ENCODE measurements around the gene C16orf90.
A peak's percentile ranks its signal among the peaks of the same experiment; 100 is the strongest.
"Not testable (repeated sequence)": the region's sequence is repeated elsewhere in the genome, so short reads cannot be mapped to it uniquely, and the experiment has no call there.

The C16orf90 gene

DNA sequence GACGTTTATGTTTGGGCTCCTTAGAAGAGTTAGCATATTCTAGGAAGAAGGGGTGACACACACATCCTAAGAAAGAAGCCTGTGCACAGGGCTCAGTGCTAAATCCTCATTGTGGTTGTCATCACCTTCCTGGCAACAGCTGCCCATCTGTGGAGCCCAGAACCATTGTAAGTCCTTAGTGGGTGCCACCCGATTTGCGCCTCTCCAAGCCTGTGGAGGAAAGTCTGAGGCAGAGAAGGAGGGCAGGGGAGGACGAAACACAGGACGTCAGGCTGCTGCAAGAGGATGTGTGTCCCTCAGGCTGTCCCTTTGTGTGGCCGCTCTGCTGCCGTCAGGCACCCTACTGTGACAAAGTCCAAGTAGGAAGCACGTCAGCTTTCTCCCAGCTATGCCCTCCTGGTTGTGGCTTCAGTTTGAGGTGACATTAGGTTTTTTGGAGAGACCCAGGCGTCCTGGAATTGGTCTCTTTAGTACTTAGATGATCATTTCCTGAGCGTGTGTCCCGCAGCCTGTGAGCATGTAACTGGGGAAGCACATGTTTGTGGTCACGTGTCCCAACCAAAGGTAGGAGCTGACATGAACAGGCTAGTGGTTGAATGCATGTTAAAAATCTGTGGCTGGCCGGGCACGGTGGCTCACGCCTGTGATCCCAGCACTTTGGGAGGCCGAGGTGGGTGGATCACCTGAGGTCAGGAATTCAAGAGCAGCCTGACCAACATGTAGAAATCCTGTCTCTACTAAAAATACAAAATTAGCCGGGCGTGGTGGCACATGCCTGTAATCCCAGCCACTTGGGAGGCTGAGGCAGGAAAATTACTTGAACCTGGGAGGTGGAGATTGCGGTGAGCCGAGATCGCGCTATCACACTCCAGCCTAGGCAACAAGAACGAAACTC lies 16.2 kb upstream of the C16orf90 start:
- no peak for DNase-seq

DNA sequence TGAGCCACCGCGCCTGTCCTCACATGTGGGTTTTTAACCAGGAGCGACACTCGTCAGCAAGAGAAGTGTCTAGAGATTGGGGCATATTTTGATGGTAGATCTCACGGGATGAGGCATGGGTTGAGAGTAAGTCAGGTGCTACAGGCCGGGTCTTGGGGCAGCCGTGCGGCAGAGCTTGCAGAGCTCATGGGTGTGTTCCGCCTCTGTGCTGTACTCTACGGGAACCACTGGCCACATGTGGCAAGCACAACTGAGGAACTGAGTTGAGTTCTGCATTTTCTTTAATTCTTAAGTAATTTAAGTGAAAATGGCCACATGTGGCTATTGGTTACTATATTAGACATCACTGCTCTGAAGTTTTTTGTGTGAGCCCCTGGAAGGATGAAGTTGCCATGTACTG lies 15.1 kb upstream of the C16orf90 start:
- DNase-seq = no peak

- DNase-seq = no peak
Observed at GRCh38 chr16:3509470-3509928, 14.2 kb upstream of the C16orf90 start.

GRCh38 chr16:3508736-3509135 lies 13.4 kb upstream of the C16orf90 start:
- no peak for DNase-seq

DNA sequence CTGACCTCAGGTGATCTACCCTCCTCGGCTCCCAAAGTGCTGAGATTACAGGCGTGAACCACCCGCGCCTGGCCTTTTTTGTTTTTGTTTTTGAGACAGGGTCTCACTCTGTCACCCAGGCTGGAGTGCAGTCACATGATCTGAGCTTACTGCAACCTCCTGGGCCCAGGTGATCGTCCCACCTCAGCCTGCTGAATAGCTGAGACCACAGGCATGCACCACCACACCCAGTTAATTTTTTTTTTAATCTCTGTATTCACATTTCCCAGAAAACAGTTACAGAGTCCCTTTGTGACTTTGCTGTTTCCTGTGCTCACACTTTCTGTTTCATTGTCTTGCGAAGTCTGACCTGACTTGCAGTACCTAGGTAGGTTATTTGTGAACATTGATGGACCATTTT lies 8.2 kb upstream of the C16orf90 start:
- DNase-seq = no peak

- DNase-seq = no peak
Observed at GRCh38 chr16:3501783-3502400, 6.6 kb upstream of the C16orf90 start.

DNA sequence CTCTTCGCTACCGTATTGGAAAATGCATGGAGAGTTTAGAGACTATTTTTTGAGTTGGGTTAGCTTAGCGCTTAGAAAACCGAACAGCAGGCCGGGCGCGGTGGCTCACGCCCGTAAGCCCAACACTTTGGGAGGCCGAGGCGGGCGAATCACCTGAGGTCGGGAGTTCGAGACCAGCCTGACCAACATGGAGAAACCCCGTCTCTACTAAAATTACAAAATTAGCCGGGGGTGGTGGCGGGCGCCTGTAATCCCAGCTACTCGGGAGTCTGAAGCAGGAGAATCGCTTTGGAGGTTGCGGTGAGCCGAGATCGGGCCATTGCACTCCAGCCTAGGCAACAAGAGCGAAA lies 6.1 kb upstream of the C16orf90 start:
- not testable (repeated sequence) for DNase-seq

GRCh38 chr16:3498988-3499387 lies 3.7 kb upstream of the C16orf90 start:
- no peak for DNase-seq

DNA sequence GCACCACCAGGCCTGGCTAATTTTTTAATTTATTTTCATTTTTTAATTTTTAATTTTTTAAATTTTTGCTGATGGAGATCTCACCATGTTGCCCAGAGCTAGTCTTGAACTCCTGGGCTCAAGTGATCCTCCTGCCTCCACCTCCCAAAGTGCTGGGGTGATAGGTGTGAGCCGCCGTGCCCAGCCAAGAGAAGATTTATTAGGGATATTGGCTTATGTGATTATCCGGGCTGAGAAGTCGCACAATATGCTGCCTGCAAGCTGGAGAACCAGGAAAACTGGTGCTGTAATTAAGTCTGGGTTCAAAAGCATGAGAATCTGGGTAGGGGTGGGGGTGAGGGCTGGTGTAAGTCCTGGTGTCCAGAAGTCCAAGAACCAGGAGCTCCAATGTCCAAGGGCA lies 2.5 kb upstream of the C16orf90 start:
- DNase-seq = no peak

GRCh38 chr16:3496386-3496785 lies 1.1 kb upstream of the C16orf90 start:
- DNase-seq = no peak

DNA sequence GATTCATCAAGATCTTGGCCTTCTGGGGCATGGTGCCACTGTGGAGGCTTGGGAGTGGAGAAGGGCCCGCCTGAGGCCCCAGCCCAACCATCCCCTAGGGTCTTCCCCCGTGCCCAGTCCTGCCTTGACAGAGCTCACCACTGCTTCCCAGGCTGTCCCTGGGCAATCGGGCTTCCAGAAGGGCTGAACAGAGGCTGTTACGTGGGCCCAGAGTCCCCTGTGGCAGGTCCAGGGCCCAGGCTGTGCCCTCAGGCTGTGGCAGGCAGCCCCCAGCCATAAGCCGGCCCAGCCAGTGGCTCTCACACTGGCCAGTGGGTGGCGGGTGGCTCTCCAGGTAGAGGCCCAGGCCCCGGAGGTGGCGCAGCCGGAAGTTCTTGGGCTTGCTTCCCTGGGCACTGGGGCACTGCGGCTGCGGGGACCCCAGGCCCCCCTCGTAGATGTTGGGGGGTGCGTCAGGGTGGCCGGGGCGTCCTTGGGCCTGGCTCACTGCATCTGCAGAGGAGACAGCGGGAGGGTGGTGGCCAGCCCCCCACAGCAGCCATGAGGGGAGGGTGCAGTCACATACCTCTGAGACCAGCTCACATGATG lies 809 bp downstream of the C16orf90 start:
- no peak for DNase-seq

GRCh38 chr16:3492356-3492755 lies 2.9 kb downstream of the C16orf90 start:
- no peak for DNase-seq

DNA sequence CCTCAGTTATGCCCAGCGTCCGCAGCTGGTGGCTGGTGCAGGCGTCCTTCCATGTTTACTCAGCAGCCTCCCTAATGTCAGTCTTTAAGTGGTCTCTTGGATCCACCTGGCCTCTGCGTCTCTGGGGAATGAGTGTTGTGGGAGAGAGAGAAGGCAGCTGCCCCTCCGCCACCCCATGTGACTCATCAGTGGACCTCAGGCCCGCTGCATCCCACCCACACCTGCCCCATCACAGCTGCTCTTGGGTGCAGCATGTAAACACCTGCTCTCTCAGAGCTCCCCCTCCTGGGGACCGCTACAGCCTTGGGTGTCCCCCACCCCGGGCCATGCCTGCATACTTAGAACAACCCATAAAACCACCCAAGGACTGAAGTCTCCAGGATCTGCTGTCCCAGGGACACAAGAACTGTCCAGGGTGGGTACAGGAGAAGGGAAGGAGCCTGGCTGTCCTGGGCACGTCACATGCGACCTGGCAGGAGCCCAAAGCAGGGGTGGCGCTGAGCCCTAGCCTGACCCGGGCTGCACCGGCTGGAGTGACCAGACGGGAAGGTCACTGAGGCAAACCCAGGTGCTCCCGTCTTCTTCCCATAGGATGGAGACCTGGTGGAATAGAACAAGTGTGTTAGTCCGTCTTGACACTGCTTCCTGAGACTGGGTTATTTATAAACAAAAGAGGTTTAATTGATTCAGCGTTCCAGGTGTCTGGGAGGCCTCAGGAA lies 4.2 kb downstream of the C16orf90 start:
- DNase-seq = peak; percentile 37

DNA sequence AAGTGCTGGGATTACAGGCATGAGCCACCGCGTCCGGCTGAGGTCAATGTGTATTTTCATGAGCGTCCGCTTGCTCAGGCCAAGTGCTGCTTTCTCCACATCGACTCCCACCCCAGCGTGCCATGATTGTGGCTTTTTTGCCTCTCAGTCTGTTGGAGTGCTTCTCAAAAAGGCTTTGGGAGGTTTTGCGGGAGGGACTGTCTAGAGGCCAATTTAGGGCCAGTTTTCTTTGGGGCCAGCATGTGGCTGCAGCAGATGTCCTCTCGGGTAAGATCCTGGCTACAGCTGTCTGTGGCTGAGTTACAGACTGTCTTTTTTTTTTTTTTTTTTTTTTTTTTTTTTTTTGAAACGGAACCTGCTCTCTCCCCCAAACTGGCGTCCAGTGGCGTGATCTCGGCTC lies 6.5 kb downstream of the C16orf90 start:
- DNase-seq = no peak

- DNase-seq = no peak
Observed at GRCh38 chr16:3487521-3488410, 7.5 kb downstream of the C16orf90 start.

GRCh38 chr16:3486506-3487215 lies 8.6 kb downstream of the C16orf90 start:
- no peak for DNase-seq

GRCh38 chr16:3485821-3486505 lies 9.3 kb downstream of the C16orf90 start:
- no peak for DNase-seq

DNA sequence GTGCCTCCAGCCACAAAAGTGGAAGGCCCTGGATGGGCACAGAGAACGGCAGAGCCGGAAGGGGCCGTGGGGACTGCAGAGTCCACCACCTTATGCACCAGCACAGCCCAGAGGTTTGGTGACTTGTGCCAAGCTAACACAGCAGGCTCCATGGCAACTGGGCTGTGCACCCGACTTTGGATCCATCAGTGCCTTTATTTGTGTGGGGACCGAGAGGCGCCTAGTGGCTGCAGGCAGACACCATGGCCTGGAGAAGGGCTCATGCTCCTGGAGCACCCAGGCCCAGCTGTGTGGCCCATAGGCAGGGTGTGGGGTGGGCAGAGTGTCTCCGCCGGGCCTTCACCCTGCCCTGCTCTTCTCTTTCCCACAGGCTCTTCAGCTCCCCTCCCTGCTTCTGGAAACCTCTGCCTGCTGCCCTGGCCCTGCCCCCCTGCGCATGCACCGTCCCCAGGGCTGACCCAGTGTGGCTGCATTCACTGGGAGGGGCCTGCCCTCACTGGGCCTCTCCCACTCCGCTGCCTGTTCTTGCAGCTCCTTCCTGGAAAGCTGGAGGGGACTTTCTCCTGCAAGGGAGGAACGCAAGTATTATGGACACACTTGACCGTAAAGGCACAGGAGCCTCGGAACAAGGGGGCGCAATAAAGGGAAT lies 10.1 kb downstream of the C16orf90 start:
- DNase-seq = no peak

GRCh38 chr16:3484318-3485096 lies 10.8 kb downstream of the C16orf90 start:
- DNase-seq = no peak

Data from eye (tissue), 1 donor.